Measurements from ENCODE around the gene MASP1.

GRCh38 chr3:187296058-187296457, 4.5 kb upstream of the MASP1 start:
- TF ChIP-seq, protein P1, sequence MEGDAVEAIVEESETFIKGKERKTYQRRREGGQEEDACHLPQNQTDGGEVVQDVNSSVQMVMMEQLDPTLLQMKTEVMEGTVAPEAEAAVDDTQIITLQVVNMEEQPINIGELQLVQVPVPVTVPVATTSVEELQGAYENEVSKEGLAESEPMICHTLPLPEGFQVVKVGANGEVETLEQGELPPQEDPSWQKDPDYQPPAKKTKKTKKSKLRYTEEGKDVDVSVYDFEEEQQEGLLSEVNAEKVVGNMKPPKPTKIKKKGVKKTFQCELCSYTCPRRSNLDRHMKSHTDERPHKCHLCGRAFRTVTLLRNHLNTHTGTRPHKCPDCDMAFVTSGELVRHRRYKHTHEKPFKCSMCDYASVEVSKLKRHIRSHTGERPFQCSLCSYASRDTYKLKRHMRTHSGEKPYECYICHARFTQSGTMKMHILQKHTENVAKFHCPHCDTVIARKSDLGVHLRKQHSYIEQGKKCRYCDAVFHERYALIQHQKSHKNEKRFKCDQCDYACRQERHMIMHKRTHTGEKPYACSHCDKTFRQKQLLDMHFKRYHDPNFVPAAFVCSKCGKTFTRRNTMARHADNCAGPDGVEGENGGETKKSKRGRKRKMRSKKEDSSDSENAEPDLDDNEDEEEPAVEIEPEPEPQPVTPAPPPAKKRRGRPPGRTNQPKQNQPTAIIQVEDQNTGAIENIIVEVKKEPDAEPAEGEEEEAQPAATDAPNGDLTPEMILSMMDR (IDR thresholded peaks at IDR 0.05), result no peak
- TF ChIP-seq ZFX (IDR thresholded peaks at IDR 0.05; ENCODE audit: borderline replicate concordance), result no peak
